ENCODE measurements around the gene WNT11. TPM values are rescaled to one million over a fixed set of nuclear protein-coding genes. Genes with fewer than 3 reads are reported as not detected.

WNT11 gene
- total RNA-seq, 1 experiment from 2014 or later: not detected

DNA sequence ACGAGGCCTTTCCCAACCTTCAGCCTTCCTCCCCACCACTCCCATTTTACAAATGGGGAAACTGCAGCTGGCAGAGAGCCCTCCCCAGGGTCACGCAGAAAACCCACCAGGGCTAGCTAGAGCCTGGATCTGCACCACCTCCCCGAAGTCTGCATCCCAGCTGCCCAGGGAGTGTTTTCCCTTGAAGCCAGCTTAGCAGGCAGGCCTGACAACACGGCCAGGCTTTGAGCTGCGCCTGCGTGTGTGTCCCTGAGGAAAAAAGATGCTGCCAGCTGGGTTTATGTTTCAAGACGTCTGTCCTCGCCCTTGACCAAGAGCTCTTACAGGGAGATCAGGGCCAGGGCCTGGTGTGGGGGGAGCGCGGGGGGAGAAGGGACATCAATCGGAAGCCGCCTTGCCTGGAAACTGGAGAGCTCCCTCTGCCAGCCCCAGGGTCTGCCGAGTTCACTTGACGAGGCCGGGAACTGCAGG, 20.3 kb downstream of the WNT11 start:
- H3K4me2 ChIP-seq (ENCODE audit: insufficient read depth, insufficient read length, low read length): no peak overlapping the region
- no peak overlapping the region for H3K27ac Mint-ChIP-seq

More for the DNA sequence above, 20.3 kb downstream of the WNT11 start:
- WGBS (ENCODE audit: extremely low coverage, insufficient read length, low lambda C conversion rate): no CpG with 5 or more reads among the region's 15 CpGs
- H4K8ac ChIP-seq (replicated peaks; ENCODE audit: insufficient read length, low read depth, low read length): no peak overlapping the region
- H3K4ac ChIP-seq (ENCODE audit: low read depth, low read length): no peak overlapping the region
- no peak overlapping the region for H3K18ac ChIP-seq (ENCODE audit: insufficient read length, low read depth, low read length)
- no peak overlapping the region for H2BK120ac ChIP-seq (ENCODE audit: low read depth, low read length, poor library complexity, severe bottlenecking)
- no peak overlapping the region for H4K91ac ChIP-seq (ENCODE audit: insufficient read length, low read depth, low read length)
- no peaks in the 10 kb centered on the region for H3K79me1 ChIP-seq (ENCODE audit: insufficient read depth, low read depth, low read length, poor library complexity, severe bottlenecking)
- Mint-ChIP-seq H3K27me3 (ENCODE audit: low read depth) (peaks cover 13% of the 10 kb centered on the region), H3K4me3 (no peak overlapping the region), H3K36me3 (ENCODE audit: insufficient read depth in 1 of 3, low read depth in 3 of 3) (no peaks in the 10 kb centered on the region; a peak in 1 of 7 replicates), H3K9me3 (no peaks in the 10 kb centered on the region), H3K4me1 (peaks cover 3 to 17% of the 10 kb centered on the region in 2 experiments; a peak in 3 of 4 replicates)
- no peak overlapping the region for H3K14ac ChIP-seq (ENCODE audit: insufficient read depth, low read length)
- H3K79me2 ChIP-seq (ENCODE audit: insufficient read depth, low read length): no peaks in the 10 kb centered on the region
- DNase-seq: no peak
- H2BK12ac ChIP-seq (ENCODE audit: insufficient read length, low read depth, low read length): no peak overlapping the region
- no peak overlapping the region for H3K27ac ChIP-seq (ENCODE audit: insufficient read length, low read depth, low read length)
- H2AFZ ChIP-seq (ENCODE audit: low read length): no peak overlapping the region
- H3K23me2 ChIP-seq (ENCODE audit: insufficient read length, low read depth, low read length, poor library complexity, severe bottlenecking): no peaks in the 10 kb centered on the region
- no peak overlapping the region for H2BK20ac ChIP-seq (ENCODE audit: low read depth, low read length, poor library complexity, severe bottlenecking)
- no peaks in the 10 kb centered on the region for H3K4me1 ChIP-seq (ENCODE audit: insufficient read depth, low read length)
- H3K56ac ChIP-seq (ENCODE audit: insufficient read length, low read depth, low read length): no peak overlapping the region
- H2AK5ac ChIP-seq (ENCODE audit: insufficient read length, low read length): no peak overlapping the region
- H3K9me3 ChIP-seq (ENCODE audit: control insufficient read depth, low read depth, low read length): no peaks in the 10 kb centered on the region
- H2BK15ac ChIP-seq (ENCODE audit: low read depth, low read length): no peak overlapping the region
- TF ChIP-seq, protein P1, sequence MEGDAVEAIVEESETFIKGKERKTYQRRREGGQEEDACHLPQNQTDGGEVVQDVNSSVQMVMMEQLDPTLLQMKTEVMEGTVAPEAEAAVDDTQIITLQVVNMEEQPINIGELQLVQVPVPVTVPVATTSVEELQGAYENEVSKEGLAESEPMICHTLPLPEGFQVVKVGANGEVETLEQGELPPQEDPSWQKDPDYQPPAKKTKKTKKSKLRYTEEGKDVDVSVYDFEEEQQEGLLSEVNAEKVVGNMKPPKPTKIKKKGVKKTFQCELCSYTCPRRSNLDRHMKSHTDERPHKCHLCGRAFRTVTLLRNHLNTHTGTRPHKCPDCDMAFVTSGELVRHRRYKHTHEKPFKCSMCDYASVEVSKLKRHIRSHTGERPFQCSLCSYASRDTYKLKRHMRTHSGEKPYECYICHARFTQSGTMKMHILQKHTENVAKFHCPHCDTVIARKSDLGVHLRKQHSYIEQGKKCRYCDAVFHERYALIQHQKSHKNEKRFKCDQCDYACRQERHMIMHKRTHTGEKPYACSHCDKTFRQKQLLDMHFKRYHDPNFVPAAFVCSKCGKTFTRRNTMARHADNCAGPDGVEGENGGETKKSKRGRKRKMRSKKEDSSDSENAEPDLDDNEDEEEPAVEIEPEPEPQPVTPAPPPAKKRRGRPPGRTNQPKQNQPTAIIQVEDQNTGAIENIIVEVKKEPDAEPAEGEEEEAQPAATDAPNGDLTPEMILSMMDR (conservative IDR thresholded peaks at IDR 0.05): no peak
- H4K20me1 ChIP-seq (ENCODE audit: control insufficient read depth, insufficient read depth, insufficient read length): no peaks in the 10 kb centered on the region
- no peak overlapping the region for H3K23ac ChIP-seq (ENCODE audit: insufficient read length, low read depth, low read length)
- no peak overlapping the region for H4K5ac ChIP-seq (ENCODE audit: insufficient read length, low read depth, low read length)
- H3K9ac ChIP-seq (ENCODE audit: extremely low read depth, insufficient read length, low read length): no peak overlapping the region
- no peak overlapping the region for H2BK5ac ChIP-seq (ENCODE audit: insufficient read length, low read length)
- H3K27me3 ChIP-seq (ENCODE audit: insufficient read depth, low read length): no peaks in the 10 kb centered on the region
- no peak overlapping the region for H3T11ph ChIP-seq (ENCODE audit: low read length)
